Measurements from ENCODE around the gene CCDC137.
A peak's percentile ranks its signal among the peaks of the same experiment; 100 is the strongest.

Gene CCDC137

DNA sequence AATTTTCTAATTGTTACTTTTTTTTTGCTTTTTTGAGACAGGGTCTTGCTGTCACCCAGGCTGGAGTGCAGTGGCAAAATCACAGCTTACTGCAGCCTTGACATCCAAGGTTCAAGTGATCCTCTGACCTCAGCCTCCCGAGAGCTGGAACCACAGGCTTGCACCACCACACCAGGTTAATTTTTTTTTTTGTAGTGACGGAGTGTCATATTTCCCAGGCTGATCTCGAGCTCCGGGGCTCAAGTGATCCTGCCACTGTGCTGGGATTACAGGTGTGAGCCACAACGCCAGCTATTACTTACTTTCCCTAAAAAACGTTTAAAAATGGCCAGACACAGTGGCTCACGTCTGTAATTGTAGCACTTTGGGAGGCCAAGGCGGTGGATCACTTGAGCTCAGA lies 36.3 kb upstream of the CCDC137 start:
- Histone ChIP-seq H4K20me1 (ENCODE audit: insufficient read depth) (0 out of 2 replicates have a peak, but pooled peaks cover 11% of the 10 kb centered on the region), H3K79me2 (ENCODE audit: insufficient read depth, low read depth) (peaks cover 72% of the 10 kb centered on the region), H3K4me3 (IDR thresholded peaks at IDR 0.05; ENCODE audit: insufficient read depth, low read depth, low read length) (no peak overlapping the region), H3K27ac (no peak overlapping the region), H3K27me3 (ENCODE audit: insufficient read depth, low read depth) (no peaks in the 10 kb centered on the region), H3K36me3 (ENCODE audit: insufficient read depth) (peaks cover 29% of the 10 kb centered on the region; the same call in 1 of the 2 replicates), H2AFZ (ENCODE audit: low read depth) (no peak overlapping the region), H3K4me1 (ENCODE audit: low read depth, poor library complexity, severe bottlenecking) (peaks cover 14% of the 10 kb centered on the region), H3K9ac (no peak overlapping the region), H3K4me2 (no peak overlapping the region)
- TF ChIP-seq, protein P1, sequence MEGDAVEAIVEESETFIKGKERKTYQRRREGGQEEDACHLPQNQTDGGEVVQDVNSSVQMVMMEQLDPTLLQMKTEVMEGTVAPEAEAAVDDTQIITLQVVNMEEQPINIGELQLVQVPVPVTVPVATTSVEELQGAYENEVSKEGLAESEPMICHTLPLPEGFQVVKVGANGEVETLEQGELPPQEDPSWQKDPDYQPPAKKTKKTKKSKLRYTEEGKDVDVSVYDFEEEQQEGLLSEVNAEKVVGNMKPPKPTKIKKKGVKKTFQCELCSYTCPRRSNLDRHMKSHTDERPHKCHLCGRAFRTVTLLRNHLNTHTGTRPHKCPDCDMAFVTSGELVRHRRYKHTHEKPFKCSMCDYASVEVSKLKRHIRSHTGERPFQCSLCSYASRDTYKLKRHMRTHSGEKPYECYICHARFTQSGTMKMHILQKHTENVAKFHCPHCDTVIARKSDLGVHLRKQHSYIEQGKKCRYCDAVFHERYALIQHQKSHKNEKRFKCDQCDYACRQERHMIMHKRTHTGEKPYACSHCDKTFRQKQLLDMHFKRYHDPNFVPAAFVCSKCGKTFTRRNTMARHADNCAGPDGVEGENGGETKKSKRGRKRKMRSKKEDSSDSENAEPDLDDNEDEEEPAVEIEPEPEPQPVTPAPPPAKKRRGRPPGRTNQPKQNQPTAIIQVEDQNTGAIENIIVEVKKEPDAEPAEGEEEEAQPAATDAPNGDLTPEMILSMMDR (conservative IDR thresholded peaks at IDR 0.05; ENCODE audit: low read depth, low read length), result no peak

DNA sequence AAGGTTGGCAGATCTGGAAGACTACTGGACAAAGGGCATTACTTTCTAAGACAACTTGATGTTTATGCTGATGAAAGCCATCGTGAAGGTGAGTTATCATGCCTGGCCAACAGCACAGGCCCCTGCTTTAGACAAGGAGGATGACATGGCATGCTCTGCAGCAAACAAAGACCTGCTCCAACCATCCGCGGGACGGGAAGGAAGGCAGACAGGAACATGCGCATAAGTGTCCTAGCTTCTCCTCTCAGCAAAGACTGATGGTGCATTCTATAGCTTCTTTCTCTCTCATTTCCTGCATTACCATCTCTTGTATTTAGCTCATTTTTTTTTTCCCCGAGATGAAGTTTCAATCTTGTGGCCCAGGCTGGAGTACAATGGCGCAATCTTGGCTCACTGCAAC lies 35.1 kb upstream of the CCDC137 start:
- Histone ChIP-seq H3K79me2 (ENCODE audit: insufficient read depth, low read depth) (peaks cover 72% of the 10 kb centered on the region), H3K4me2 (no peak overlapping the region), H3K4me1 (ENCODE audit: low read depth, poor library complexity, severe bottlenecking) (peaks cover 20% of the 10 kb centered on the region), H3K27ac (no peak overlapping the region), H4K20me1 (ENCODE audit: insufficient read depth) (0 out of 2 replicates have a peak, but pooled peaks cover 11% of the 10 kb centered on the region), H2AFZ (ENCODE audit: low read depth) (no peak overlapping the region), H3K36me3 (ENCODE audit: insufficient read depth) (peaks cover 20% of the 10 kb centered on the region; the same call in 1 of the 2 replicates), H3K9ac (no peak overlapping the region), H3K4me3 (IDR thresholded peaks at IDR 0.05; ENCODE audit: insufficient read depth, low read depth, low read length) (no peak overlapping the region), H3K27me3 (ENCODE audit: insufficient read depth, low read depth) (no peaks in the 10 kb centered on the region)
- TF ChIP-seq, protein P1 (conservative IDR thresholded peaks at IDR 0.05; ENCODE audit: low read depth, low read length), result no peak

- Histone ChIP-seq H3K4me1 (ENCODE audit: low read depth, poor library complexity, severe bottlenecking) (peaks cover 20% of the 10 kb centered on the region), H3K27me3 (ENCODE audit: insufficient read depth, low read depth) (no peaks in the 10 kb centered on the region), H2AFZ (ENCODE audit: low read depth) (no peak overlapping the region), H4K20me1 (ENCODE audit: insufficient read depth) (0 out of 2 replicates have a peak, but pooled peaks cover 11% of the 10 kb centered on the region), H3K4me3 (IDR thresholded peaks at IDR 0.05; ENCODE audit: insufficient read depth, low read depth, low read length) (no peak overlapping the region), H3K4me2 (peak overlapping the region; percentile 67), H3K9ac (no peak overlapping the region), H3K27ac (peak overlapping the region; percentile 82; the same call in 1 of the 2 replicates), H3K36me3 (ENCODE audit: insufficient read depth) (no peaks in the 10 kb centered on the region), H3K79me2 (ENCODE audit: insufficient read depth, low read depth) (peaks cover 60% of the 10 kb centered on the region)
- TF ChIP-seq, protein P1 (conservative IDR thresholded peaks at IDR 0.05; ENCODE audit: low read depth, low read length), result no peak
Observed at GRCh38 chr17:81635431-81635830, 31.1 kb upstream of the CCDC137 start.

GRCh38 chr17:81635973-81636504 lies 30.5 kb upstream of the CCDC137 start:
- Histone ChIP-seq H4K20me1 (ENCODE audit: insufficient read depth) (0 out of 2 replicates have a peak, but pooled peaks cover 11% of the 10 kb centered on the region), H3K4me3 (IDR thresholded peaks at IDR 0.05; ENCODE audit: insufficient read depth, low read depth, low read length) (no peak overlapping the region), H3K36me3 (ENCODE audit: insufficient read depth) (no peaks in the 10 kb centered on the region), H3K27me3 (ENCODE audit: insufficient read depth, low read depth) (no peaks in the 10 kb centered on the region), H3K9ac (peak overlapping the region; percentile 89), H3K4me1 (ENCODE audit: low read depth, poor library complexity, severe bottlenecking) (peaks cover 20% of the 10 kb centered on the region), H3K4me2 (peak overlapping the region; percentile 67), H3K79me2 (ENCODE audit: insufficient read depth, low read depth) (peaks cover 54% of the 10 kb centered on the region), H3K27ac (peak overlapping the region; percentile 82), H2AFZ (ENCODE audit: low read depth) (no peak overlapping the region)
- TF ChIP-seq, protein P1 (conservative IDR thresholded peaks at IDR 0.05; ENCODE audit: low read depth, low read length), result no peak
